HG02678 (cell line): Measurements from ENCODE around the gene CDYL.
A peak's percentile ranks its signal among the peaks of the same experiment; 100 is the strongest.

Experiments used
- ATAC-seq: cut with Tn5 transposase; IDR thresholded peaks from one replicate; pipeline ENCODE4 v1.9.1; 2021; ENCODE audit warnings: mild to moderate bottlenecking, moderate library complexity; ENCODE audit not compliant: unreplicated experiment

Gene CDYL

GRCh38 chr6:4930025-4930691 lies 154.0 kb downstream of the CDYL start:
- ATAC-seq: no peak

- no peak for ATAC-seq
Observed at GRCh38 chr6:4931530-4932227, 155.5 kb downstream of the CDYL start.

GRCh38 chr6:4932228-4932903 lies 156.2 kb downstream of the CDYL start:
- ATAC-seq: no peak

- peak; percentile 53 for ATAC-seq
Observed at GRCh38 chr6:4935486-4935885, 159.3 kb downstream of the CDYL start.

- no peak for ATAC-seq
Observed at GRCh38 chr6:4935975-4936680, 159.9 kb downstream of the CDYL start.

GRCh38 chr6:4936681-4937041 lies 160.5 kb downstream of the CDYL start:
- no peak for ATAC-seq

GRCh38 chr6:4937414-4937813 lies 161.2 kb downstream of the CDYL start:
- ATAC-seq: no peak

- no peak for ATAC-seq
Observed at GRCh38 chr6:4939241-4939640, 163.0 kb downstream of the CDYL start.

GRCh38 chr6:4940416-4940815 lies 164.2 kb downstream of the CDYL start:
- ATAC-seq: no peak

- ATAC-seq: peak; percentile 69
Observed at GRCh38 chr6:4941782-4942672, 165.8 kb downstream of the CDYL start.

- ATAC-seq: no peak
Observed at GRCh38 chr6:4942673-4943009, 166.4 kb downstream of the CDYL start.

GRCh38 chr6:4943716-4944115 lies 167.5 kb downstream of the CDYL start:
- no peak for ATAC-seq

GRCh38 chr6:4944325-4944724 lies 168.1 kb downstream of the CDYL start:
- ATAC-seq: no peak

- no peak for ATAC-seq
Observed at GRCh38 chr6:4946521-4946920, 170.3 kb downstream of the CDYL start.

- no peak for ATAC-seq
Observed at GRCh38 chr6:4947716-4948115, 171.5 kb downstream of the CDYL start.

- ATAC-seq: no peak
Observed at GRCh38 chr6:4948781-4949450, 172.7 kb downstream of the CDYL start.

GRCh38 chr6:4950076-4950475 lies 173.9 kb downstream of the CDYL start:
- no peak for ATAC-seq

- no peak for ATAC-seq
Observed at GRCh38 chr6:4950836-4951533, 174.8 kb downstream of the CDYL start.

- ATAC-seq: no peak
Observed at GRCh38 chr6:4953440-4953839, 177.2 kb downstream of the CDYL start.

GRCh38 chr6:4956625-4957024 lies 180.4 kb downstream of the CDYL start:
- ATAC-seq: no peak
